ENCODE measurements around the gene GPR132. TPM values are rescaled to one million over a fixed set of nuclear protein-coding genes. Genes with fewer than 3 reads are reported as not detected.

Gene GPR132
- total RNA-seq, 1 donor from 2014 or later, result 9.1 TPM

GRCh38 chr14:105014032-105014431 lies 51.2 kb downstream of the GPR132 start:
- Histone ChIP-seq H3K4me1 (peaks cover 55% of the 10 kb centered on the region), H3K27ac (no peak overlapping the region), H3K36me3 (peaks cover 0 to 19% of the 10 kb centered on the region in 2 donors), H3K9me3 (no peaks in the 10 kb centered on the region), H3K27me3 (no peaks in the 10 kb centered on the region), H3K4me3 (no peak overlapping the region)
- TF ChIP-seq POLR2AphosphoS5 (IDR thresholded peaks at IDR 0.05; ENCODE audit: insufficient read depth in 1 of 2, low read depth in 1 of 2) (no peak), POLR2A (IDR thresholded peaks at IDR 0.05) (no peak), CTCF (IDR thresholded peaks at IDR 0.05) (no peak)
- intact Hi-C loops (cut with DNase I), result no loop called here
- no peak for DNase-seq (ENCODE audit: extremely low spot score in 2 of 2)

GRCh38 chr14:105013150-105013785 lies 52.0 kb downstream of the GPR132 start:
- no peak overlapping the region for H3K4me3 ChIP-seq
- H3K27me3 ChIP-seq, result no peaks in the 10 kb centered on the region
- H3K4me1 ChIP-seq, result peaks cover 49% of the 10 kb centered on the region
- no peak overlapping the region for H3K27ac ChIP-seq
- H3K9me3 ChIP-seq, result no peaks in the 10 kb centered on the region
- DNase-seq (ENCODE audit: extremely low spot score in 2 of 2), result no peak
- intact Hi-C loops (cut with DNase I), result no loop called here
- H3K36me3 ChIP-seq, result peaks cover 0 to 23% of the 10 kb centered on the region in 2 donors
- no peak for TF ChIP-seq POLR2A (IDR thresholded peaks at IDR 0.05)
- no peak for TF ChIP-seq POLR2AphosphoS5 (IDR thresholded peaks at IDR 0.05; ENCODE audit: insufficient read depth in 1 of 2, low read depth in 1 of 2)
- no peak for TF ChIP-seq CTCF (IDR thresholded peaks at IDR 0.05)

GRCh38 chr14:105012171-105012985 lies 52.9 kb downstream of the GPR132 start:
- DNase-seq (ENCODE audit: extremely low spot score in 2 of 2), result no peak
- intact Hi-C loops (cut with DNase I), result no loop called here
- Histone ChIP-seq H3K4me1 (peaks cover 43% of the 10 kb centered on the region), H3K27me3 (no peaks in the 10 kb centered on the region), H3K9me3 (no peaks in the 10 kb centered on the region), H3K27ac (no peak overlapping the region), H3K4me3 (no peak overlapping the region), H3K36me3 (peaks cover 0 to 23% of the 10 kb centered on the region in 2 donors)
- TF ChIP-seq POLR2A (IDR thresholded peaks at IDR 0.05) (no peak), CTCF (IDR thresholded peaks at IDR 0.05) (no peak), POLR2AphosphoS5 (IDR thresholded peaks at IDR 0.05; ENCODE audit: insufficient read depth in 1 of 2, low read depth in 1 of 2) (no peak)

- intact Hi-C loops (cut with DNase I), result no loop called here
- no peak for DNase-seq (ENCODE audit: extremely low spot score in 2 of 2)
- no peak overlapping the region for H3K27ac ChIP-seq
- H3K27me3 ChIP-seq, result no peaks in the 10 kb centered on the region
- no peak overlapping the region for H3K4me3 ChIP-seq
- peaks cover 0 to 23% of the 10 kb centered on the region in 2 donors for H3K36me3 ChIP-seq
- peaks cover 34% of the 10 kb centered on the region for H3K4me1 ChIP-seq
- H3K9me3 ChIP-seq, result no peaks in the 10 kb centered on the region
- TF ChIP-seq POLR2A (IDR thresholded peaks at IDR 0.05) (no peak), CTCF (IDR thresholded peaks at IDR 0.05) (no peak), POLR2AphosphoS5 (IDR thresholded peaks at IDR 0.05; ENCODE audit: insufficient read depth in 1 of 2, low read depth in 1 of 2) (no peak)
These were observed 53.8 kb downstream of the GPR132 start for GRCh38 chr14:105011312-105011990.

All from vagina (tissue), 2 donors.